Measurements from ENCODE around the gene CLIP4.
"Not testable (repeated sequence)": the region's sequence is repeated elsewhere in the genome, so short reads cannot be mapped to it uniquely, and the experiment has no call there.

Gene CLIP4

DNA sequence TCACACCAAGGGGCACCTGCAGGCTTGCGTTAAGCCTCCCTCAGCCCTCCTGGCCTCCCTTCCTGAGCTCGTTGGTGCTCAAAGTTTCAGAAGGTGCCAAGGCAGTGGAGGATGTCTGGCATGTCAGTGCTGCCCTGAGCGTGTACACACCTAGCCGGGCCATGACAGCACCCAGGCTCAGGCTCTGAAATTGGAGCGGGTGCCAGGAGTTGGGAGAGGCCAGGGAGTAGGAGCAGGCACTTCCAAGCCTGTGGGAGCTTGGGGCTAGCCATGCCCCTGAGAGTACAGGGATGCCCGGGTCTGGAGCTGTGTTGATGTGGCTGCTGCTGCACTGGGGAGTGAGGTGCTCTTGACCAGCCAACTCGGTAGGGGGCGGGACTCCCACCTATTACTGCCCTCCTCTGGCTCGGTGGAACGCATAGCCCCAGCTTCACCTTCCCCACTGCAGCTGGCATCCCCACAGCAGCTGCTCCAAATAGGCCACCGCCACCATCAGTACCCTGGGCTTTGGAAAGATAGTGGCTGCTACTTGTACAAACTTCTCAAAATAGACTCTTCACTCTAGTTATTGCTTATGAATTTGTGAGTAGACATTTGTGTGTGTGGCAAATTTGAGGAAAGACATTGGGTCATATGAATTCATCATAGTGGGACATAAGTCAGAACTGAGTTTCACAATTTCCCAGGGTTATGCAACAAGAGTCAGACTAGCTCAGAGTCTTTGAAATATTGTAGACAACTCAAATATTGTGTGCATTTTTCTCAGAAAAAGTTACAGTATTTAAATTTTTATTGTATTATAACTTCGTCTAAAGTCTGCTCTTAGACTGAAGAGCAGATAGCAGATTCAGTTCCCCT, 34.1 kb upstream of the CLIP4 start:
- H3K27ac ChIP-seq, result peak overlapping the region in 1 of 2 donors; percentile 65
- DNase-seq (ENCODE audit: low spot score), result no peak
- no peak overlapping the region for H3K4me3 ChIP-seq
- TF ChIP-seq, protein P1, sequence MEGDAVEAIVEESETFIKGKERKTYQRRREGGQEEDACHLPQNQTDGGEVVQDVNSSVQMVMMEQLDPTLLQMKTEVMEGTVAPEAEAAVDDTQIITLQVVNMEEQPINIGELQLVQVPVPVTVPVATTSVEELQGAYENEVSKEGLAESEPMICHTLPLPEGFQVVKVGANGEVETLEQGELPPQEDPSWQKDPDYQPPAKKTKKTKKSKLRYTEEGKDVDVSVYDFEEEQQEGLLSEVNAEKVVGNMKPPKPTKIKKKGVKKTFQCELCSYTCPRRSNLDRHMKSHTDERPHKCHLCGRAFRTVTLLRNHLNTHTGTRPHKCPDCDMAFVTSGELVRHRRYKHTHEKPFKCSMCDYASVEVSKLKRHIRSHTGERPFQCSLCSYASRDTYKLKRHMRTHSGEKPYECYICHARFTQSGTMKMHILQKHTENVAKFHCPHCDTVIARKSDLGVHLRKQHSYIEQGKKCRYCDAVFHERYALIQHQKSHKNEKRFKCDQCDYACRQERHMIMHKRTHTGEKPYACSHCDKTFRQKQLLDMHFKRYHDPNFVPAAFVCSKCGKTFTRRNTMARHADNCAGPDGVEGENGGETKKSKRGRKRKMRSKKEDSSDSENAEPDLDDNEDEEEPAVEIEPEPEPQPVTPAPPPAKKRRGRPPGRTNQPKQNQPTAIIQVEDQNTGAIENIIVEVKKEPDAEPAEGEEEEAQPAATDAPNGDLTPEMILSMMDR (IDR thresholded peaks at IDR 0.05), result no peak

- H3K4me3 ChIP-seq, result no peak overlapping the region
- TF ChIP-seq, protein P1 (IDR thresholded peaks at IDR 0.05), result no peak
- no peak overlapping the region for H3K27ac ChIP-seq
- DNase-seq (ENCODE audit: low spot score), result no peak
Measured at GRCh38 chr2:29082804-29083495, 32.3 kb upstream of the CLIP4 start.

DNA sequence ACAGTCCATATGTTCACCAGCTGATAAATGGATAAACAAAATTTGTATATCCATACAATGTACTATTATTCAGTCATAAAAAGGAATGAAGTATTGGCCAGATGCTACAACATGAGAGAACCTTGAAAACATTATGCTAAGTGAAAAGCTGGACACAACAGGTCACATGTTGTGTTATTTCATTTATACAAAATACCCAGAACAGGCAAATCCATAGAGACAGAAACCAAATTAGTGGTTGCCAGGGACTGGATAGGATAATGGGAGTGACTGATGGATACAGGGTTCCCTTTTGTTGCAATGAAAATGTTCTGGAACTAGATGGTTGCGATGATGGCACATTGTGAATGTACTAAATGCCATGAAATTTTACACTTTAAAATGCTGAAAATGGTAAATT, 30.7 kb upstream of the CLIP4 start:
- Histone ChIP-seq H3K4me3 (no peak overlapping the region), H3K27ac (no peak overlapping the region)
- TF ChIP-seq, protein P1 (IDR thresholded peaks at IDR 0.05), result no peak
- DNase-seq (ENCODE audit: low spot score), result no peak

DNA sequence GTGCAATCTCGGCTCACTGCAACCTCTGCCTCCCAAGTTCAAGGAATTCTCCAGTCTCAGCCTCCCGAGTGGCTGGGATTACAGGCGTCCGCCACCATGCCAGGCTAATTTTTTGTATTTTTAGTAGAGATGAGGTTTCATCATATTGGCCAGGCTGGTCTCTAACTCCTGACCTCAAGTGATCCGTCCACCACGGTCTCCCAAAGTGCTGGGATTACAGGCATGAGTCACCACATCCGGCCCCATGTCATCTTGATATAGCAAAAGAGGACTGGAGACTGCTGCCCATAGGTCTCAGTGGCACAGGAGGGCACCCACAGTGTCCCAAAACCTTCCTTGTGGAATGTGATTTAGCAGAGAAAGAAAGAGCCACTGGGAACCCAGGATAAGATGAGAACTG, 24.9 kb upstream of the CLIP4 start:
- DNase-seq (ENCODE audit: low spot score); H3K4me3 ChIP-seq; H3K27ac ChIP-seq: not testable (repeated sequence)

DNA sequence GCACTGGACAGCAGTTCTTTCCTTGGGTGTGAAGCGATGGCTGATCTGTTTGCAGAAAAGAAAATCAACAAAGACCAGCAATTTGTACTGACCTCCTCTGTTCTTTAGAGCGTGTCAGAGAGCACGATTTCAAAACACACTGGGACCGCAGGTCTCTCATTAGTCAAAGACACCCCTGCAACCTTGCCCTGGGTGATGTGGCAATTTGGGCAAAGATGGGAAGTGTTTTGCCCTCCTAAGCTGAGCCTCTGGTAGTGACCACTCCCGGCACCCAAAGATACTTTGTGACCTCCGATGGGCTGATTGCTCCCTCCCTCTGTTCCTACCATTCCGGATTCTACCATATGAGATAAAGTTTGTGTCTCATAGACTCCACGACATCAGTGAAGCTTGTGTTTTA, 18.2 kb upstream of the CLIP4 start:
- TF ChIP-seq, protein P1 (IDR thresholded peaks at IDR 0.05), result no peak
- DNase-seq (ENCODE audit: low spot score), result no peak
- no peak overlapping the region for H3K4me3 ChIP-seq
- H3K27ac ChIP-seq, result no peak overlapping the region

GRCh38 chr2:29097569-29097968, 17.6 kb upstream of the CLIP4 start:
- DNase-seq (ENCODE audit: low spot score), result no peak
- Histone ChIP-seq H3K4me3 (no peak overlapping the region), H3K27ac (no peak overlapping the region)
- TF ChIP-seq, protein P1 (IDR thresholded peaks at IDR 0.05), result no peak

DNA sequence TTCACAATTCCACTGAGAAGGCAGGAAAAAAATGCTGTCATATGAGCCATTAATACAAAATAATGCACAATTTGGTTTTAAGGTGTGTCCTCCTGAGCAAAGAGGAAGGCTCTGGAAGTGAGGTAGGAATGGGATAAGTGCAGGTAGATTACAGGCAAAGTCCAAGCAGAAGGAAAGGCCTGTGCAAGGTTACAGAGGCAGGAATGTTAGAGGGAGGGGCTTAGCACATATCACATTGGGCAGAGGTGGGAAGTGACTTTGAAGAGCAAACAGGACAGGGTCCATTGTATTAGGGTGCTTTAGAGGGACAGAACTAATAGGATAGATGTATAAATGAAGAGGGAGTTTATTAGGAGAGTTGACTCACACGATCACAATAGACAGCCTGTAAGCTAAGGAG, 14.7 kb upstream of the CLIP4 start:
- Histone ChIP-seq H3K27ac (no peak overlapping the region), H3K4me3 (no peak overlapping the region)
- TF ChIP-seq, protein P1 (IDR thresholded peaks at IDR 0.05), result no peak
- DNase-seq (ENCODE audit: low spot score), result no peak
